Measurements from ENCODE around the gene MACF1.

- TF ChIP-seq CTCF (IDR thresholded peaks at IDR 0.05) (no peak), POLR2A (IDR thresholded peaks at IDR 0.05) (no peak)
These were observed 300.8 kb downstream of the MACF1 start for GRCh38 chr1:39505289-39505688.
